SK-N-SH treated with all-trans-retinoic acid at 6 μM for 48 hours (cell line): Measurements from ENCODE around the gene KCNK4.

Experiments used
- ARNTL ChIP-seq: fragments of 450-650 bp; formaldehyde crosslinking; IDR thresholded peaks from 2 replicates; pipeline ENCODE4 v1.5.0; 2020; ENCODE audit warnings: low read depth, mild to moderate bottlenecking, moderate library complexity, borderline replicate concordance
- CREB5 ChIP-seq: fragments of 250-450 bp; sonication (Bioruptor Pico); IDR thresholded peaks from 2 replicates; pipeline ENCODE4 v1.5.1; 2020; ENCODE audit warnings: low read depth, mild to moderate bottlenecking, moderate library complexity
- ESRRG ChIP-seq: fragments of 250-450 bp; sonication (Bioruptor Pico); IDR thresholded peaks from 2 replicates; pipeline ENCODE4 v1.6.1; 2021; ENCODE audit warnings: mild to moderate bottlenecking
- GLIS3 ChIP-seq: fragments of 250-450 bp; sonication (Bioruptor Pico); IDR thresholded peaks from 2 replicates; pipeline ENCODE4 v1.5.0; 2020; ENCODE audit warnings: mild to moderate bottlenecking, moderate library complexity
- ISL1 ChIP-seq: fragments of 250-450 bp; sonication (Bioruptor Pico); IDR thresholded peaks from 2 replicates; pipeline ENCODE4 v2.1.2; 2022; ENCODE audit warnings: mild to moderate bottlenecking, moderate library complexity
- RARB ChIP-seq: fragments of 250-450 bp; sonication (Bioruptor Pico); IDR thresholded peaks from 2 replicates; pipeline ENCODE4 v1.8.0; 2021; ENCODE audit warnings: mild to moderate bottlenecking, moderate library complexity
- TOX ChIP-seq: fragments of 250-450 bp; sonication (Bioruptor Pico); IDR thresholded peaks from 2 replicates; pipeline ENCODE4 v1.8.0; 2021; ENCODE audit warnings: mild to moderate bottlenecking, moderate library complexity, borderline replicate concordance
- TSHZ2 ChIP-seq: fragments of 250-450 bp; sonication (Bioruptor Pico); IDR thresholded peaks from 2 replicates; pipeline ENCODE4 v1.5.0; 2020; ENCODE audit warnings: mild to moderate bottlenecking, moderate library complexity
- ZFP3 ChIP-seq: fragments of 250-450 bp; sonication (Bioruptor Pico); IDR thresholded peaks from 2 replicates; pipeline ENCODE4 v1.5.0; 2020; ENCODE audit warnings: mild to moderate bottlenecking, moderate library complexity
- ZFP30 ChIP-seq: fragments of 450-650 bp; formaldehyde crosslinking; IDR thresholded peaks from 2 replicates; pipeline ENCODE4 v1.5.0; 2022; ENCODE audit warnings: mild to moderate bottlenecking, moderate library complexity
- ZNF565 ChIP-seq: fragments of 450-650 bp; formaldehyde crosslinking; conservative IDR thresholded peaks from 2 replicates; pipeline ENCODE4 v1.5.0; 2020; ENCODE audit warnings: low read depth, mild to moderate bottlenecking, moderate library complexity
- ZNF8 ChIP-seq: fragments of 450-650 bp; formaldehyde crosslinking; IDR thresholded peaks from 2 replicates; pipeline ENCODE4 v1.5.0; 2020; ENCODE audit warnings: mild to moderate bottlenecking, moderate library complexity
- TF ChIP-seq, protein P1 (sequence below): fragments of 250-450 bp; sonication (Bioruptor Pico); IDR thresholded peaks from 2 replicates; pipeline ENCODE4 v1.8.0; 2020; ENCODE audit warnings: mild to moderate bottlenecking, moderate library complexity, borderline replicate concordance
- TF ChIP-seq, protein P2 (sequence below): fragments of 250-450 bp; sonication (Bioruptor Pico); IDR thresholded peaks from 2 replicates; pipeline ENCODE4 v1.5.1; 2021; ENCODE audit warnings: mild to moderate bottlenecking, moderate library complexity

- TF ChIP-seq, protein P1, sequence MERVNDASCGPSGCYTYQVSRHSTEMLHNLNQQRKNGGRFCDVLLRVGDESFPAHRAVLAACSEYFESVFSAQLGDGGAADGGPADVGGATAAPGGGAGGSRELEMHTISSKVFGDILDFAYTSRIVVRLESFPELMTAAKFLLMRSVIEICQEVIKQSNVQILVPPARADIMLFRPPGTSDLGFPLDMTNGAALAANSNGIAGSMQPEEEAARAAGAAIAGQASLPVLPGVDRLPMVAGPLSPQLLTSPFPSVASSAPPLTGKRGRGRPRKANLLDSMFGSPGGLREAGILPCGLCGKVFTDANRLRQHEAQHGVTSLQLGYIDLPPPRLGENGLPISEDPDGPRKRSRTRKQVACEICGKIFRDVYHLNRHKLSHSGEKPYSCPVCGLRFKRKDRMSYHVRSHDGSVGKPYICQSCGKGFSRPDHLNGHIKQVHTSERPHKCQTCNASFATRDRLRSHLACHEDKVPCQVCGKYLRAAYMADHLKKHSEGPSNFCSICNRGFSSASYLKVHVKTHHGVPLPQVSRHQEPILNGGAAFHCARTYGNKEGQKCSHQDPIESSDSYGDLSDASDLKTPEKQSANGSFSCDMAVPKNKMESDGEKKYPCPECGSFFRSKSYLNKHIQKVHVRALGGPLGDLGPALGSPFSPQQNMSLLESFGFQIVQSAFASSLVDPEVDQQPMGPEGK (CRISPR knock-in tag) = no peak
- TF ChIP-seq TOX (CRISPR knock-in tag) = no peak
- no peak for TF ChIP-seq GLIS3 (CRISPR knock-in tag)
- no peak for TF ChIP-seq ESRRG (CRISPR knock-in tag)
- TF ChIP-seq ZFP30 (CRISPR knock-in tag) = no peak
- TF ChIP-seq TSHZ2 (CRISPR knock-in tag) = no peak
- TF ChIP-seq ARNTL (CRISPR knock-in tag) = no peak
- no peak for TF ChIP-seq CREB5 (CRISPR knock-in tag)
- no peak for TF ChIP-seq ISL1 (CRISPR knock-in tag)
- no peak for TF ChIP-seq ZNF8
- TF ChIP-seq RARB (CRISPR knock-in tag) = no peak
- TF ChIP-seq, protein P2, sequence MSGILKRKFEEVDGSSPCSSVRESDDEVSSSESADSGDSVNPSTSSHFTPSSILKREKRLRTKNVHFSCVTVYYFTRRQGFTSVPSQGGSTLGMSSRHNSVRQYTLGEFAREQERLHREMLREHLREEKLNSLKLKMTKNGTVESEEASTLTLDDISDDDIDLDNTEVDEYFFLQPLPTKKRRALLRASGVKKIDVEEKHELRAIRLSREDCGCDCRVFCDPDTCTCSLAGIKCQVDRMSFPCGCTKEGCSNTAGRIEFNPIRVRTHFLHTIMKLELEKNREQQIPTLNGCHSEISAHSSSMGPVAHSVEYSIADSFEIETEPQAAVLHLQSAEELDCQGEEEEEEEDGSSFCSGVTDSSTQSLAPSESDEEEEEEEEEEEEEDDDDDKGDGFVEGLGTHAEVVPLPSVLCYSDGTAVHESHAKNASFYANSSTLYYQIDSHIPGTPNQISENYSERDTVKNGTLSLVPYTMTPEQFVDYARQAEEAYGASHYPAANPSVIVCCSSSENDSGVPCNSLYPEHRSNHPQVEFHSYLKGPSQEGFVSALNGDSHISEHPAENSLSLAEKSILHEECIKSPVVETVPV (CRISPR knock-in tag) = no peak
- TF ChIP-seq ZNF565 (CRISPR knock-in tag) = no peak
- no peak for TF ChIP-seq ZFP3 (CRISPR knock-in tag)
Measured at GRCh38 chr11:64305691-64306562, 14.8 kb downstream of the KCNK4 start.
